GM12878 (cell line): Measurements from ENCODE around the gene ATG5. TPM values are rescaled to one million over a fixed set of nuclear protein-coding genes. Genes with fewer than 3 reads are reported as not detected.

ENCODE experiments used
- ATAC-seq: fragments of 200-7000 bp; cut with Tn5 transposase; 3 replicates; pipeline ENCODE4 v1.9.1; 2020; ENCODE audit warnings: mild to moderate bottlenecking, moderate library complexity
- BruUV-seq: library from RNA; stranded (reverse); fragments of 400-500 nt; replicated peaks from 2 replicates; lab custom pipeline; 2021; lab: Mats Ljungman, UMichigan
- CTCF ChIA-PET: fragments of 300-600 bp; sonication (Branson Sonifier 250); formaldehyde crosslinking; extraction: SDS; loops from one replicate; lab custom pipeline; 2021; ENCODE audit warnings: inconsistent platforms; lab: Yijun Ruan, JAX
- POLR2A ChIA-PET: fragments of 350-600 bp; formaldehyde crosslinking; extraction: SDS; loops from one replicate; lab custom pipeline; 2021; ENCODE audit warnings: inconsistent platforms; lab: Charles Lee
- RAD21 ChIA-PET: fragments of 300-600 bp; sonication (Branson Sonifier 250); formaldehyde crosslinking; loops from one replicate; lab custom pipeline; 2023; ENCODE audit warnings: antibody characterized with exemption; ENCODE audit not compliant: unreplicated experiment; lab: Charles Lee
- SMC1A ChIA-PET: fragments of 300-600 bp; sonication (Branson Sonifier 250); formaldehyde crosslinking; loops from one replicate; lab custom pipeline; 2023; ENCODE audit not compliant: unreplicated experiment, uncharacterized antibody; lab: Charles Lee
- DNase-seq: peaks from one replicate; pipeline ENCODE4 v3.0.0-alpha.2; 2011; ENCODE audit warnings: low read depth, low spot score
- FAIRE-seq: peaks from 3 replicates; lab custom pipeline; 2011; peaks lifted over from hg19 to GRCh38; lab: Jason Lieb, UNC
- H2AFZ ChIP-seq: 2 replicates; pipeline ENCODE4 v1.6.0; 2011; ENCODE audit warnings: low read depth, low read length, control low read depth; ENCODE audit not compliant: control insufficient read depth
- H3K27ac ChIP-seq: 2 replicates; pipeline ENCODE4 v1.5.1; 2011; ENCODE audit warnings: control low read depth; ENCODE audit not compliant: control insufficient read depth, insufficient read depth
- H3K27me3 ChIP-seq, 2 experiments: replicated peaks in 1 of 2; 2 replicates each; pipeline versions ENCODE4 v1.6.0 to v1.6.1; 2011; ENCODE audit warnings: low read length in 1 of 2; ENCODE audit not compliant: control insufficient read depth in 2 of 2, insufficient read depth in 2 of 2
- H3K36me3 ChIP-seq, 2 experiments: 2 replicates each; pipeline ENCODE4 v1.5.1; 2011; ENCODE audit warnings: low read length in 1 of 2; ENCODE audit not compliant: control insufficient read depth in 2 of 2, insufficient read depth in 2 of 2
- H3K4me1 ChIP-seq: 2 replicates; pipeline ENCODE4 v1.6.1; 2011; ENCODE audit warnings: mild to moderate bottlenecking, low read length, moderate library complexity, mixed read lengths; ENCODE audit not compliant: control insufficient read depth, insufficient read depth
- H3K4me2 ChIP-seq: 2 replicates; pipeline ENCODE4 v1.6.0; 2011; ENCODE audit warnings: control low read depth; ENCODE audit not compliant: control insufficient read depth, insufficient read depth
- H3K4me3 ChIP-seq: fragments of 200-600 bp; sonication (generic); 2 replicates; pipeline ENCODE4 v1.5.1; 2016
- H3K79me2 ChIP-seq: 2 replicates; pipeline ENCODE4 v1.6.0; 2011; ENCODE audit warnings: low read length; ENCODE audit not compliant: control insufficient read depth, insufficient read depth
- H3K9ac ChIP-seq: 2 replicates; pipeline ENCODE4 v1.8.0; 2011; ENCODE audit warnings: low read length, control low read depth, mixed read lengths; ENCODE audit not compliant: control insufficient read depth, insufficient read depth
- H3K9me3 ChIP-seq: replicated peaks from 3 replicates; pipeline ENCODE4 v1.5.1; 2011; ENCODE audit warnings: mild to moderate bottlenecking, low read length; ENCODE audit not compliant: control insufficient read depth, insufficient read depth
- H4K20me1 ChIP-seq: 2 replicates; pipeline ENCODE4 v1.6.0; 2011; ENCODE audit not compliant: control insufficient read depth, insufficient read depth
- ETV6 ChIP-seq, 2 experiments: fragments of 450-650 bp in 1 of 2; IDR thresholded peaks in 1 of 2; conservative IDR thresholded peaks in 1 of 2; 2 replicates each; pipeline ENCODE4 v1.6.1; 2014; ENCODE audit warnings: antibody characterized with exemption in 1 of 2, borderline replicate concordance in 1 of 2, low read depth in 1 of 2, mild to moderate bottlenecking in 1 of 2, moderate library complexity in 1 of 2
- EZH2 ChIP-seq: IDR thresholded peaks from 2 replicates; pipeline ENCODE4 v1.6.1; 2012; ENCODE audit warnings: low read depth, mild to moderate bottlenecking, control low read depth, inconsistent platforms, low read length, borderline replicate concordance; ENCODE audit not compliant: control insufficient read depth
- MEF2A ChIP-seq: IDR thresholded peaks from 2 replicates; pipeline ENCODE4 v1.6.1; 2011; ENCODE audit warnings: low read depth, mild to moderate bottlenecking, low read length, moderate library complexity; ENCODE audit not compliant: insufficient read depth
- MYB ChIP-seq: fragments of 150-350 bp; IDR thresholded peaks from 2 replicates; pipeline ENCODE4 v1.6.1; 2014; ENCODE audit warnings: mild to moderate bottlenecking, low read depth, low read length, borderline replicate concordance
- NFYA ChIP-seq: IDR thresholded peaks from 2 replicates; pipeline ENCODE4 v1.6.1; 2011; ENCODE audit warnings: low read depth, mild to moderate bottlenecking, low read length, improper control_type of control experiment, borderline replicate concordance
- NFYB ChIP-seq: IDR thresholded peaks from 2 replicates; pipeline ENCODE4 v1.6.1; 2011; ENCODE audit warnings: low read depth, mild to moderate bottlenecking, low read length, improper control_type of control experiment, moderate library complexity; ENCODE audit not compliant: insufficient read depth
- NKRF ChIP-seq: fragments of 450-650 bp; conservative IDR thresholded peaks from 2 replicates; pipeline ENCODE4 v1.6.1; 2017; ENCODE audit warnings: mild to moderate bottlenecking, moderate library complexity
- PBX3 ChIP-seq: IDR thresholded peaks from 2 replicates; pipeline ENCODE4 v1.6.1; 2011; ENCODE audit warnings: mild to moderate bottlenecking, low read depth, low read length, moderate library complexity; ENCODE audit not compliant: insufficient replicate concordance
- RUNX3 ChIP-seq: IDR thresholded peaks from 2 replicates; pipeline ENCODE4 v1.6.1; 2012; ENCODE audit warnings: low read length, inconsistent platforms
- SUZ12 ChIP-seq: fragments of 200-600 bp; sonication (generic); IDR thresholded peaks from one replicate; pipeline ENCODE4 v1.6.1; 2018; ENCODE audit warnings: antibody characterized with exemption, mild to moderate bottlenecking; ENCODE audit not compliant: unreplicated experiment
- ZZZ3 ChIP-seq: IDR thresholded peaks from 2 replicates; pipeline ENCODE4 v1.6.1; 2011; ENCODE audit warnings: low read depth; ENCODE audit not compliant: control insufficient read depth, insufficient read length
- WGBS: methylation state at CpG from one replicate; pipeline ENCODE4 v1.1.6; 2016; ENCODE audit warnings: low lambda C conversion rate; ENCODE audit not compliant: insufficient replicate concordance, insufficient coverage; ENCODE audit errors: missing lambda C conversion rate; 5-methylcytosine and 5-hydroxymethylcytosine counted together
- in situ Hi-C: fragments of 300-500 bp; cut with MboI; formaldehyde crosslinking; loops from 9 replicates; pipeline ENCODE4 v1.14.3; 2018; ENCODE audit warnings: mixed read lengths
- intact Hi-C: fragments of 100-400 bp; cut with micrococcal nuclease; formaldehyde crosslinking; loops from one replicate; pipeline ENCODE4 v1.14.2; 2022; ENCODE audit not compliant: unreplicated experiment
- polyA plus RNA-seq, 11 experiments: library from polyadenylated mRNA; depleted of rRNA in 4 of 11; unstranded in 6 of 11; stranded (reverse) in 5 of 11; fragments of >200 nt; fragmentation: Nextera tagmentation in 4 of 11; fragmentation: Illumina TruSeq in 1 of 11; extraction: Ambion mirVana in 4 of 11; extraction: Trizol in 1 of 11; gene quantifications; 1 replicate in 1 of 11; 2 replicates in 10 of 11; pipeline versions ENCODE4 v1.2.1 to v1.2.3, GENCODE V29; 2011 to 2016; ENCODE audit warnings: inconsistent platforms in 2 of 11, missing spikeins in 2 of 11, low read depth in 1 of 11
- total RNA-seq, 4 experiments: library from RNA; depleted of rRNA in 3 of 4; stranded (reverse); fragments of >200 nt in 3 of 4; fragmentation: Illumina TruSeq in 1 of 4; extraction: Trizol in 1 of 4; gene quantifications; 2 replicates each; pipeline versions ENCODE4 v1.2.1 to v1.2.3, GENCODE V29; 2013 to 2021

The ATG5 gene
- total and polyA plus RNA-seq, 10 of the 15 experiments (the other 5 are each of a cell fraction or from before 2014, with no cell fraction given) = 12.9 to 51.8 (median 23.9) TPM

- H3K4me2 ChIP-seq = no peak overlapping the region
- no peaks in the 10 kb centered on the region for H3K4me1 ChIP-seq
- H3K79me2 ChIP-seq = no peaks in the 10 kb centered on the region
- no peak overlapping the region for H3K4me3 ChIP-seq
- no peak overlapping the region for H3K9ac ChIP-seq
- no peaks in the 10 kb centered on the region for H4K20me1 ChIP-seq
- BruUV-seq = no TSS peak
- 66% methylated on average over 2 of the region's 2 CpGs for WGBS
- FAIRE-seq = peak; percentile 49
- H2AFZ ChIP-seq = no peak overlapping the region
- intact Hi-C loops = no loop called here
- H3K27ac ChIP-seq = no peak overlapping the region
- in situ Hi-C loops = loop anchor here (25.0 kb wide), 1 partner anchor 1194 kb away; no protein-coding TSS in a partner anchor
- DNase-seq = no peak
- no peak for TF ChIP-seq PBX3
- TF ChIP-seq RUNX3 = peak; percentile 12; the same call in 1 of the 2 replicates
- no peaks in the 10 kb centered on the region; a peak in 1 of 4 replicates for H3K36me3 ChIP-seq
- ChIA-PET RAD21 (no interaction called here), CTCF (interaction anchor here (0.9 kb wide), 1 partner anchor 852 kb away, joined by 3 read pairs; no protein-coding TSS in a partner anchor), SMC1A (interaction anchor here (0.9 to 2.1 kb wide), 4 partner anchors 10 to 59 kb away, joined by 3 to 10 read pairs (median 6); no protein-coding TSS in a partner anchor), POLR2A (no interaction called here)
- H3K27me3 ChIP-seq = no peaks in the 10 kb centered on the region
- H3K9me3 ChIP-seq = no peaks in the 10 kb centered on the region
- ATAC-seq = no peak
These were observed 43.9 kb downstream of the ATG5 start for GRCh38 chr6:106281661-106282060.

GRCh38 chr6:106281088-106281487, 44.5 kb downstream of the ATG5 start:
- ATAC-seq = no peak
- FAIRE-seq = no peak
- H3K9me3 ChIP-seq = no peaks in the 10 kb centered on the region
- no peaks in the 10 kb centered on the region for H3K27me3 ChIP-seq
- CTCF ChIA-PET = interaction anchor here (0.9 to 2.5 kb wide), 4 partner anchors 19 to 851 kb away, joined by 3 to 12 read pairs (median 6); no protein-coding TSS in a partner anchor
- H3K79me2 ChIP-seq = no peaks in the 10 kb centered on the region
- H4K20me1 ChIP-seq = no peaks in the 10 kb centered on the region
- H2AFZ ChIP-seq = no peak overlapping the region
- RAD21 ChIA-PET = interaction anchor here (1.1 kb wide), 1 partner anchor 9 kb away, joined by 3 read pairs; no protein-coding TSS in a partner anchor
- no TSS peak for BruUV-seq
- no peak overlapping the region for H3K4me2 ChIP-seq
- H3K9ac ChIP-seq = no peak overlapping the region
- H3K27ac ChIP-seq = no peak overlapping the region
- SMC1A ChIA-PET = interaction anchor here (0.9 to 2.2 kb wide), 7 partner anchors 8 to 93 kb away, joined by 3 to 10 read pairs (median 6); no protein-coding TSS in a partner anchor
- in situ Hi-C loops (loop anchor here (25.0 kb wide), 1 partner anchor 1194 kb away; no protein-coding TSS in a partner anchor), intact Hi-C loops (no loop called here)
- H3K4me1 ChIP-seq = no peaks in the 10 kb centered on the region
- H3K36me3 ChIP-seq = no peaks in the 10 kb centered on the region; a peak in 1 of 4 replicates
- POLR2A ChIA-PET = no interaction called here
- DNase-seq = no peak
- no peak overlapping the region for H3K4me3 ChIP-seq
- TF ChIP-seq MYB (no peak), NFYB (no peak), ETV6 (conservative IDR thresholded peaks at IDR 0.05 in 1 of 2, IDR thresholded peaks at IDR 0.05 in 1 of 2; ENCODE audit: borderline replicate concordance in 1 of 2, low read depth in 1 of 2) (no peak), NFYA (no peak), ZZZ3 (no peak), EZH2 (no peak), NKRF (no peak), SUZ12 (no peak), MEF2A (no peak)
